IPS-15b (cell line): ENCODE data around the gene CC2D2A.

Experiments used
- H3K27me3 ChIP-seq: one replicate; pipeline ENCODE4 v1.6.1; 2013; ENCODE audit warnings: low read length; ENCODE audit not compliant: control insufficient read depth, insufficient read depth
- H3K36me3 ChIP-seq: one replicate; pipeline ENCODE4 v1.6.1; 2013; ENCODE audit warnings: low read length; ENCODE audit not compliant: control insufficient read depth, insufficient read depth
- H3K4me1 ChIP-seq: one replicate; pipeline ENCODE4 v1.6.1; 2013; ENCODE audit warnings: mild to moderate bottlenecking, low read length; ENCODE audit not compliant: control insufficient read depth, insufficient read depth
- H3K4me3 ChIP-seq: one replicate; pipeline ENCODE4 v1.5.1; 2013; ENCODE audit warnings: low read depth, low read length
- H3K9ac ChIP-seq: one replicate; pipeline ENCODE4 v1.6.1; 2013; ENCODE audit warnings: low read depth, mild to moderate bottlenecking, low read length
- H3K9me3 ChIP-seq: one replicate; pipeline ENCODE4 v1.6.1; 2013; ENCODE audit warnings: mild to moderate bottlenecking, low read length; ENCODE audit not compliant: control insufficient read depth, insufficient read depth

Gene CC2D2A

GRCh38 chr4:15525080-15525479 lies 55.4 kb downstream of the CC2D2A start:
- Histone ChIP-seq H3K27me3 (no peaks in the 10 kb centered on the region), H3K4me1 (no peaks in the 10 kb centered on the region), H3K9ac (no peak overlapping the region), H3K4me3 (no peak overlapping the region), H3K9me3 (no peaks in the 10 kb centered on the region), H3K36me3 (no peaks in the 10 kb centered on the region)

DNA sequence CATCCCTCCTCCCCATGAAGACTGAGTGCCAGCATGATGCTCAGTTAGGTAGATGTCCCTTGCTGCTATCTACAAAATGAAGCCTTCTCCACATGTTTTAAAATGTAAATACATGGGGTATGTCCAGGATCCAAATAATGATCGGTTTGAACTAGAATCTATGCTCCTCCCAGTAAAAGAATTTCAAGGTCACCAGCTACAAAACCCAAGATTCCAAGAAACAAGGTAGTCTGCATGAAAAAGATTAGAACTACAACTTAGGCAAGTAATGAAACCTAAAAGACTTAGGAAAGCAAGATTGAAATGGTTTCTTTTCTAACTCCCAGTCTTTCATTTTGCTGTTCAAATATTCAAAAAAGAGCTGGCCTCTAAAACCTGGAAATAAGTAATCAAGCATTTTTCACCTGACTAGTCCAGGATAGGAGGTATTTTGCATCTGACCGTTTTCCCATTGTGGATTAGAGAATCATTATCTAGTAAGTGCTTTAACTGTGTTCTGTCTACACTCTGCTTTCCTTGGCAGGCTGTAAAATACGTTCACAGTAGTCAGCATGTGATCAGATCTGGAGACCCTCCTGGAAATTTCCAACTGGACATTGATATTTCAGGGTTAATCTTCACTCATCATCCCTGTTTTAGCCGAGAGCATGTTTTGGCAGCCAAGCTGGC lies 57.4 kb downstream of the CC2D2A start:
- H3K4me3 ChIP-seq = no peak overlapping the region
- no peaks in the 10 kb centered on the region for H3K27me3 ChIP-seq
- H3K4me1 ChIP-seq = no peaks in the 10 kb centered on the region
- H3K9ac ChIP-seq = no peak overlapping the region
- H3K9me3 ChIP-seq = no peaks in the 10 kb centered on the region
- no peaks in the 10 kb centered on the region for H3K36me3 ChIP-seq

GRCh38 chr4:15531792-15532191 lies 62.1 kb downstream of the CC2D2A start:
- H3K27me3 ChIP-seq = no peaks in the 10 kb centered on the region
- no peak overlapping the region for H3K9ac ChIP-seq
- no peaks in the 10 kb centered on the region for H3K36me3 ChIP-seq

DNA sequence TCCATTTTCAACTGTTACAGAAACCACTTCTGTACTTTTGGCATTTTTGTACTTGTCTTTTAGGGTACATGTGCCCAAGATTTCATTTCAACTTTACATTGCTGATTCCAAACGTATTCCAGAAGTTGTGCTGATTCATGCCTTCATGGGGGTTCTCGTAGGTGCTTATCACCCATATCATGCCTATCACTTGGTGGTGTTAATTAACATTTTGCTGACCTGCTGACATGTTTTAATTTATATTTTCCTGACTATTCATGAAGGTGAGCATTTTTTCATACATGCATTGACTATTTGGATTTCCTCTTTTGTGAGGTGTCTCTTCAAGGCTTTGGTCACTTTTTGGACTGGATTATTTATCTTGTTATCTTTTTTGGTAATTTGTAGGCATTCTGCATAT lies 64.1 kb downstream of the CC2D2A start:
- no peaks in the 10 kb centered on the region for H3K27me3 ChIP-seq
- H3K9ac ChIP-seq = no peak overlapping the region
- no peaks in the 10 kb centered on the region for H3K36me3 ChIP-seq
- H3K4me1 ChIP-seq = no peaks in the 10 kb centered on the region
- H3K9me3 ChIP-seq = no peaks in the 10 kb centered on the region
- no peak overlapping the region for H3K4me3 ChIP-seq

More at GRCh38 chr4:15531792-15532191, 62.1 kb downstream of the CC2D2A start:
- no peaks in the 10 kb centered on the region for H3K9me3 ChIP-seq
- H3K4me3 ChIP-seq = no peak overlapping the region
- no peaks in the 10 kb centered on the region for H3K4me1 ChIP-seq

DNA sequence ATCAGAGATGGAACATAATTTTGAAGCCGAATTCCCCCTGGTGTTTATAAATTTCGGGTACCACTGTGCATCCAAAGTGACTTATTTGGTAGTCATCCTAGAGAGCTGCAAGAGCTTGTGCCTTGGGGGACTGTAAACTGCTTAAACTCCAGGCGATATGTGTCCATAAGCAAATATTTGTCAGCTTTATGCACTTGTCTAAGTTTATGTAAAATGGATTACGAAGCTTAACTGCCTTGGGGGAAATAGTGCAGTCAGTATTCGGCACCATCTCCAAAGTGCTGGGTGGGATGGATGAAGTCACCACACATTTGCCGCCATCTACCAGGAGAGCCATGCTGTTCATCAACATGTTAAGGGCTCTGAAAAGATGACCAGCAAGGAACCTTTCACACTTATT lies 65.9 kb downstream of the CC2D2A start:
- no peak overlapping the region for H3K9ac ChIP-seq
- no peak overlapping the region for H3K4me3 ChIP-seq
- no peaks in the 10 kb centered on the region for H3K27me3 ChIP-seq
- no peaks in the 10 kb centered on the region for H3K4me1 ChIP-seq
- H3K9me3 ChIP-seq = no peaks in the 10 kb centered on the region
- H3K36me3 ChIP-seq = no peaks in the 10 kb centered on the region

DNA sequence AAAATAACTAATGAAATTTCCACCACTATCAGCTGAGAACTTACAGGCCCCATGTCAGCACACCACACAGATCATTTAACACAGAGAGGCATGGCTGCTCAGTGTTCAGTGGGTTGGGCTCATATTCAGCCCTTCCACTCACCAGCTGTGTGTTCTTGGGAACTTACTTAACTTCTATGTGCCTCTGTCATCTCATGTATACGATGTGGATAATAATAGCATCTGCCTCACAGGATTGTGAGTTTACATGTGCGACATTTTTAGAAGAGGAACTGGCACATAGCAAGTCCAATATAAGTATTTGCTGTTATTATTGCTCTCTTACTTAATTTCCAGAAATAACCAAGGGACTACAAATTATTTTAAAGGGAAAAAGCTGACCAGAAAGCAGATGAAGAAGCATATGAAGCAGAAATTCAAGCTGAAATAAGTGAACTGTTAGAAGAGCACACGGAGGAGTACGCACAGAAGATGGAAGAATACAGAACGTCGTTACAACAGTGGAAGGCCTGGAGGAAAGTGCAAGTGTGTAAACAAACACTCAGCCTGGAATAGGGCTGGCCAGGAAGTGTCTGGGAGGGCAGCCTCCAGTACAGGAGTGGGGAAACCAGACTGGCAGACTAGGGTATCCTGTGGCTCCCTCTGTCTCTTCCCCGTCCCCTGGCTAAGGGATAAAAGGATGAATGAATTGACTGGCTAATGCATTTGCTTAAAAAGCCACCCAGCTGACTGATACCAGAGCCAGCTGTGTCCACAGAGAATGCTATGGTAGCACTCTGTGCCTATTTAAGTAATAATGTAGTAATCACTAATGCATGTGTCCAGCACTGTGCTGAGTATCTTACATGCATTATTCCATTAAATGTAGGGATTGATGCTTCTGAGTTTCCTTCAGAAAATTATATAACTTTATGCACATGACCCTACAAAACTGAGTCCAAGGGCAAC lies 67.1 kb downstream of the CC2D2A start:
- Histone ChIP-seq H3K36me3 (no peaks in the 10 kb centered on the region), H3K4me3 (no peak overlapping the region), H3K27me3 (no peaks in the 10 kb centered on the region)

DNA sequence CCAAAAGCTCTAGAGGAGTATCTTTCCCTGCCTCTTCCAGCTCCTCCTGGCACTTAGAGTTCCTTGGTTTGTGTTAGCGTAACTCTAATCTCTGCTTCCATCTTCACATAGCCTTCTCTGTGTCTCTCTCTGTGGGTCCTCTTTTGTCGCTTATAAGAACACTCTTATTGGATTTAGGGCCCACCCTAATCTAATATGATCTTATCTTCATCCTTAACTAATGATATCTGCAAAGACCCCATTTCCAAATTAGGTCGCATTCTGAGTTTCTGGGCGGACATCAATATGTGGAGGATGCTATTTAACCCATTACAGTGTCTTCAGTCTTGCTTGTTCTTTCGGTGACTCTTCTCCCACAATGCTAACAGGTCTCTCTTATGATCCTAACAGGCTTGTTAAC lies 72.3 kb downstream of the CC2D2A start:
- no peaks in the 10 kb centered on the region for H3K9me3 ChIP-seq
- H3K27me3 ChIP-seq = no peaks in the 10 kb centered on the region
- H3K4me3 ChIP-seq = no peak overlapping the region
- peaks cover 12% of the 10 kb centered on the region for H3K4me1 ChIP-seq
- H3K9ac ChIP-seq = no peak overlapping the region
- no peaks in the 10 kb centered on the region for H3K36me3 ChIP-seq

More for the DNA sequence above, 67.1 kb downstream of the CC2D2A start:
- no peak overlapping the region for H3K9ac ChIP-seq
- H3K9me3 ChIP-seq = no peaks in the 10 kb centered on the region
- H3K4me1 ChIP-seq = no peaks in the 10 kb centered on the region

DNA sequence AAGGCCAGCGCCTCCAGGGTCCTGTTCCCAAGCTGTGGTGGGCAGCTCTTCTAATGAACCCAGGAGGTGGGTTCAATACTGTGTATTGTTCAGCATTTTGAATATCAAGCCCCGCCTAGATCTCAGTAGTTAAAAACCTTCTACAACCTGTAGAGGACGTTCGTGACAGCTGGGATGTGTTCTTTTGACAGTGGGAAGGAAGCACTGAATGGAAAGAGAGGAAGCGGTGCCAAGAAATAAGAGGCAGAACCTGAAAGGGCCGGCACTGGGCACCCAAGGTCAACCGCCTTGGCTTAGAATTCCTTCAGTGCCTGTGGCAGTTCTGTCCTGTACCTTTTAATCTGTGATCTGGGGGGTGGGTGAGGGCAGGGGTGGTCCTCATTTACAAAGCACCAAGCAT lies 73.1 kb downstream of the CC2D2A start:
- H3K27me3 ChIP-seq = no peaks in the 10 kb centered on the region
- no peak overlapping the region for H3K9ac ChIP-seq
- H3K9me3 ChIP-seq = no peaks in the 10 kb centered on the region
- H3K4me3 ChIP-seq = no peak overlapping the region
- no peaks in the 10 kb centered on the region for H3K36me3 ChIP-seq
- H3K4me1 ChIP-seq = peaks cover 12% of the 10 kb centered on the region

GRCh38 chr4:15543537-15544247 lies 74.0 kb downstream of the CC2D2A start:
- H3K36me3 ChIP-seq = no peaks in the 10 kb centered on the region
- no peaks in the 10 kb centered on the region for H3K9me3 ChIP-seq
- H3K27me3 ChIP-seq = no peaks in the 10 kb centered on the region
- H3K4me3 ChIP-seq = no peak overlapping the region
- H3K9ac ChIP-seq = no peak overlapping the region
- peaks cover 12% of the 10 kb centered on the region for H3K4me1 ChIP-seq

DNA sequence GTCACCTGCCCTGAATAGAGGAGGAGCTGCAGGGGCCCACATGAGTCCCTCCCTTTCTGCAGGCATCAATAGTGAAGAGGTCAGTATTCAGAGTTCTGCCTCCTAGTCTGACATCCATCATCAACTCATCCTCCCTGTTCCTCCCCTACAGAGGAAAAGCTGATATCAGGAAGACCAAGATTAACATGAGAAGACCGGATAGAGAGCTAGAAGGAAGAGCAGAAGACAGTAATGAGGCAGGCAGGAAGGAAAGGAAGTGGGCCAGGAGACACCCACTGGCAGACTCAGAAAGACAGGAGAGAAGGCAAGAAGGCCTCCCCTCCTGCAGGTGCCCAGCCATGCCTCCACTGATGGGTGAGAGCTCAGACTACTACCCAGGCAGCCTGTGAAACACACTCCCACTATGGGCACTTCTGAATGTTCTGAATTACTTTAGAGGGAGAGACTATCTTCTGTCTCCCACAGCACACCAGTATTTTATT lies 74.6 kb downstream of the CC2D2A start:
- H3K4me3 ChIP-seq = no peak overlapping the region
- H3K9me3 ChIP-seq = no peaks in the 10 kb centered on the region
- no peak overlapping the region for H3K9ac ChIP-seq
- no peaks in the 10 kb centered on the region for H3K36me3 ChIP-seq
- H3K27me3 ChIP-seq = no peaks in the 10 kb centered on the region
- H3K4me1 ChIP-seq = peaks cover 12% of the 10 kb centered on the region

GRCh38 chr4:15545371-15545770 lies 75.7 kb downstream of the CC2D2A start:
- no peaks in the 10 kb centered on the region for H3K36me3 ChIP-seq
- no peak overlapping the region for H3K9ac ChIP-seq
- H3K4me3 ChIP-seq = no peak overlapping the region
- H3K9me3 ChIP-seq = no peaks in the 10 kb centered on the region
- peaks cover 12% of the 10 kb centered on the region for H3K4me1 ChIP-seq
- no peaks in the 10 kb centered on the region for H3K27me3 ChIP-seq
